Trophoblast cell (in vitro differentiated cells and primary cell): ENCODE data around the gene KCNMA1.

Source experiments
- DNase-seq, 2 donors: peaks; one replicate each; pipeline ENCODE4 v3.0.0-alpha.2; 2016
- H2AFZ ChIP-seq: 2 replicates; pipeline ENCODE4 v1.6.1; 2013; ENCODE audit warnings: low read length, moderate library complexity, mild to moderate bottlenecking; ENCODE audit not compliant: insufficient read depth, poor library complexity
- H2AK5ac ChIP-seq: 2 replicates; pipeline ENCODE4 v1.6.1; 2013; ENCODE audit warnings: mild to moderate bottlenecking, low read length
- H2BK120ac ChIP-seq: 2 replicates; pipeline ENCODE4 v1.6.1; 2013; ENCODE audit warnings: low read length, mild to moderate bottlenecking, moderate library complexity; ENCODE audit not compliant: insufficient read depth, poor library complexity
- H2BK12ac ChIP-seq: 2 replicates; pipeline ENCODE4 v1.6.1; 2013; ENCODE audit warnings: mild to moderate bottlenecking, low read length, moderate library complexity
- H2BK5ac ChIP-seq: 2 replicates; pipeline ENCODE4 v1.6.1; 2013; ENCODE audit warnings: low read length, low read depth, moderate library complexity, mild to moderate bottlenecking; ENCODE audit not compliant: poor library complexity
- H3K14ac ChIP-seq: 2 replicates; pipeline ENCODE4 v1.6.1; 2013; ENCODE audit warnings: mild to moderate bottlenecking, low read length
- H3K18ac ChIP-seq: 2 replicates; pipeline ENCODE4 v1.6.1; 2013; ENCODE audit warnings: mild to moderate bottlenecking, low read length
- H3K23ac ChIP-seq: 2 replicates; pipeline ENCODE4 v1.6.1; 2013; ENCODE audit warnings: low read length
- H3K27ac ChIP-seq: 2 replicates; pipeline ENCODE4 v1.5.1; 2013; ENCODE audit warnings: low read depth, mild to moderate bottlenecking, inconsistent platforms, low read length, moderate library complexity
- H3K27me3 ChIP-seq: 2 replicates; pipeline ENCODE4 v1.6.1; 2013; ENCODE audit warnings: inconsistent platforms, mild to moderate bottlenecking, low read length, moderate library complexity; ENCODE audit not compliant: insufficient read depth
- H3K36me3 ChIP-seq, 2 experiments: 1 replicate in 1 of 2; 2 replicates in 1 of 2; pipeline ENCODE4 v1.6.1; 2013; ENCODE audit warnings: low read length in 2 of 2, mild to moderate bottlenecking in 2 of 2, moderate library complexity in 1 of 2; ENCODE audit not compliant: insufficient read depth in 2 of 2, control insufficient read depth in 1 of 2
- H3K4ac ChIP-seq: 2 replicates; pipeline ENCODE4 v1.6.1; 2013; ENCODE audit warnings: low read depth, mild to moderate bottlenecking, low read length, moderate library complexity
- H3K4me1 ChIP-seq, 2 experiments: 1 replicate in 1 of 2; 2 replicates in 1 of 2; pipeline ENCODE4 v1.6.1; 2013; ENCODE audit warnings: low read length in 2 of 2, mild to moderate bottlenecking in 2 of 2, moderate library complexity in 1 of 2; ENCODE audit not compliant: insufficient read depth in 2 of 2, control insufficient read depth in 1 of 2
- H3K4me2 ChIP-seq: 2 replicates; pipeline ENCODE4 v1.6.1; 2013; ENCODE audit warnings: inconsistent platforms, mild to moderate bottlenecking, low read length, moderate library complexity
- H3K4me3 ChIP-seq: 2 replicates; pipeline ENCODE4 v1.5.1; 2013; ENCODE audit warnings: mild to moderate bottlenecking, low read depth, low read length, inconsistent platforms
- H3K79me1 ChIP-seq: one replicate; pipeline ENCODE4 v1.6.1; 2013; ENCODE audit warnings: low read length
- H3K79me2 ChIP-seq: 2 replicates; pipeline ENCODE4 v1.6.1; 2013; ENCODE audit warnings: low read length, mild to moderate bottlenecking; ENCODE audit not compliant: control insufficient read depth, insufficient read depth, poor library complexity
- H3K9ac ChIP-seq: 2 replicates; pipeline ENCODE4 v1.6.1; 2013; ENCODE audit warnings: mild to moderate bottlenecking, low read length
- H3K9me3 ChIP-seq: 2 replicates; pipeline ENCODE4 v1.6.1; 2013; ENCODE audit warnings: low read depth, mild to moderate bottlenecking, control low read depth, inconsistent platforms, low read length; ENCODE audit not compliant: insufficient read depth
- H4K12ac ChIP-seq: 2 replicates; pipeline ENCODE4 v1.6.1; 2013; ENCODE audit warnings: low read depth, mild to moderate bottlenecking, low read length, moderate library complexity
- H4K8ac ChIP-seq: 2 replicates; pipeline ENCODE4 v1.6.1; 2013; ENCODE audit warnings: low read depth, mild to moderate bottlenecking, low read length, moderate library complexity
- H4K91ac ChIP-seq: one replicate; pipeline ENCODE4 v1.6.1; 2013; ENCODE audit warnings: low read depth, mild to moderate bottlenecking, low read length, moderate library complexity
- WGBS: extraction: QIAGEN DNeasy Blood & Tissue Kit; methylation state at CpG from one replicate; pipeline ENCODE4 v1.1.7; 2013; ENCODE audit warnings: missing lambda C conversion rate; ENCODE audit not compliant: insufficient read length, insufficient coverage; ENCODE audit errors: extremely low coverage; 5-methylcytosine and 5-hydroxymethylcytosine counted together

Gene KCNMA1

GRCh38 chr10:77428691-77429395 lies 208.8 kb downstream of the KCNMA1 start:
- no peak overlapping the region for H3K23ac ChIP-seq
- peak overlapping the region; percentile 53 for H2BK12ac ChIP-seq
- H3K4me3 ChIP-seq, result no peak overlapping the region
- H3K27me3 ChIP-seq, result no peaks in the 10 kb centered on the region
- WGBS, result no CpG with 5 or more reads among the region's 3 CpGs
- H3K4ac ChIP-seq, result no peak overlapping the region
- H2BK5ac ChIP-seq, result no peak overlapping the region
- no peak overlapping the region for H4K12ac ChIP-seq
- H4K8ac ChIP-seq, result peak overlapping the region; percentile 26
- no peak overlapping the region for H3K9ac ChIP-seq
- no peak overlapping the region for H3K18ac ChIP-seq
- H3K4me2 ChIP-seq, result no peak overlapping the region
- H3K36me3 ChIP-seq, result no peaks in the 10 kb centered on the region
- H3K4me1 ChIP-seq, result peaks cover 4 to 18% of the 10 kb centered on the region in 2 experiments
- peak; percentile 60 to 62 for DNase-seq
- no peak overlapping the region for H3K14ac ChIP-seq
- no peaks in the 10 kb centered on the region for H3K9me3 ChIP-seq
- H2BK120ac ChIP-seq, result peak overlapping the region; percentile 2
- H3K79me1 ChIP-seq, result peaks cover 16% of the 10 kb centered on the region
- no peak overlapping the region for H3K27ac ChIP-seq
- peak overlapping the region; percentile 57 for H2AK5ac ChIP-seq
- H4K91ac ChIP-seq, result peak overlapping the region; percentile 65
- peaks cover 2% of the 10 kb centered on the region for H3K79me2 ChIP-seq
- H2AFZ ChIP-seq, result no peak overlapping the region

- DNase-seq, result no peak
- no peak overlapping the region for H2AFZ ChIP-seq
- no peak overlapping the region for H3K4me2 ChIP-seq
- H3K79me2 ChIP-seq, result peaks cover 1% of the 10 kb centered on the region
- no peak overlapping the region for H2BK12ac ChIP-seq
- H3K79me1 ChIP-seq, result peaks cover 5% of the 10 kb centered on the region
- no peaks in the 10 kb centered on the region for H3K9me3 ChIP-seq
- H4K8ac ChIP-seq, result no peak overlapping the region
- H2BK120ac ChIP-seq, result no peak overlapping the region
- no peak overlapping the region for H3K4ac ChIP-seq
- no peak overlapping the region for H3K4me3 ChIP-seq
- no peak overlapping the region for H4K91ac ChIP-seq
- no peak overlapping the region for H3K18ac ChIP-seq
- H3K36me3 ChIP-seq, result peaks cover 0 to 2% of the 10 kb centered on the region in 2 experiments
- H3K9ac ChIP-seq, result no peak overlapping the region
- H3K23ac ChIP-seq, result no peak overlapping the region
- peaks cover 4 to 14% of the 10 kb centered on the region in 2 experiments for H3K4me1 ChIP-seq
- no peak overlapping the region for H3K14ac ChIP-seq
- H3K27ac ChIP-seq, result no peak overlapping the region
- no peak overlapping the region for H2AK5ac ChIP-seq
- H4K12ac ChIP-seq, result no peak overlapping the region
- H2BK5ac ChIP-seq, result no peak overlapping the region
- no peaks in the 10 kb centered on the region for H3K27me3 ChIP-seq
These were observed 213.4 kb downstream of the KCNMA1 start for GRCh38 chr10:77424257-77424656.

GRCh38 chr10:77422491-77423338 lies 214.9 kb downstream of the KCNMA1 start:
- WGBS, result no CpG with 5 or more reads among the region's 5 CpGs
- DNase-seq, result no peak
- Histone ChIP-seq H3K4me2 (no peak overlapping the region), H2AK5ac (no peak overlapping the region), H3K4me3 (no peak overlapping the region), H3K9me3 (no peaks in the 10 kb centered on the region), H3K27me3 (no peaks in the 10 kb centered on the region), H4K91ac (no peak overlapping the region), H3K79me1 (peaks cover 1% of the 10 kb centered on the region), H4K8ac (no peak overlapping the region), H2BK120ac (no peak overlapping the region), H4K12ac (no peak overlapping the region), H3K23ac (no peak overlapping the region), H3K18ac (no peak overlapping the region), H2AFZ (no peak overlapping the region), H3K14ac (no peak overlapping the region), H3K36me3 (peaks cover 0 to 2% of the 10 kb centered on the region in 2 experiments), H2BK12ac (no peak overlapping the region), H3K4ac (no peak overlapping the region), H3K79me2 (peaks cover 1% of the 10 kb centered on the region), H3K4me1 (peaks cover 3 to 14% of the 10 kb centered on the region in 2 experiments), H3K27ac (no peak overlapping the region), H2BK5ac (no peak overlapping the region), H3K9ac (no peak overlapping the region)

GRCh38 chr10:77421591-77421990 lies 216.0 kb downstream of the KCNMA1 start:
- no CpG with 5 or more reads among the region's 4 CpGs for WGBS

More at GRCh38 chr10:77421591-77421990, 216.0 kb downstream of the KCNMA1 start:
- Histone ChIP-seq H3K36me3 (peaks cover 0 to 2% of the 10 kb centered on the region in 2 experiments), H3K9me3 (no peaks in the 10 kb centered on the region), H3K18ac (no peak overlapping the region), H3K4me1 (peaks cover 10 to 24% of the 10 kb centered on the region in 2 experiments), H4K12ac (no peak overlapping the region), H3K79me2 (peaks cover 4% of the 10 kb centered on the region), H3K27me3 (no peaks in the 10 kb centered on the region), H3K4me2 (no peak overlapping the region), H2AK5ac (no peak overlapping the region), H3K79me1 (peaks cover 5% of the 10 kb centered on the region), H3K27ac (no peak overlapping the region), H2BK12ac (no peak overlapping the region), H4K8ac (no peak overlapping the region), H3K9ac (no peak overlapping the region), H2AFZ (no peak overlapping the region), H3K23ac (no peak overlapping the region), H2BK120ac (no peak overlapping the region), H3K4ac (no peak overlapping the region), H3K4me3 (no peak overlapping the region), H3K14ac (no peak overlapping the region), H4K91ac (no peak overlapping the region), H2BK5ac (no peak overlapping the region)
- DNase-seq, result no peak
